ENCODE measurements around the gene EPS8L2. TPM values are rescaled to one million over a fixed set of nuclear protein-coding genes. Genes with fewer than 3 reads are reported as not detected.

Gene EPS8L2
- total and polyA plus RNA-seq, 9 of the 15 experiments (the other 6 are each of a cell fraction or from before 2014, with no cell fraction given) = 0.75 to 17.0 (median 3.7) TPM

GRCh38 chr11:692824-693414, 13.1 kb upstream of the EPS8L2 start:
- Histone ChIP-seq H2AFZ (ENCODE audit: low read depth, low read length) (no peak overlapping the region), H3K4me1 (replicated peaks in 1 of 2; ENCODE audit: control insufficient read depth in 2 of 2, insufficient read depth in 2 of 2, low read length in 2 of 2) (peaks cover 36 to 70% of the 10 kb centered on the region in 2 experiments), H3K79me2 (ENCODE audit: control insufficient read depth, insufficient read depth, low read length) (peaks cover 83% of the 10 kb centered on the region), H3K9me1 (ENCODE audit: control insufficient read depth, insufficient read depth, low read length) (peaks cover 4% of the 10 kb centered on the region), H3K9me3 (replicated peaks; ENCODE audit: control insufficient read depth, insufficient read depth, low read depth, low read length) (no peaks in the 10 kb centered on the region), H3K9ac (ENCODE audit: insufficient read depth in 1 of 2, low read depth in 2 of 2, low read length in 2 of 2) (peak overlapping the region; percentile 92 to 96), H3K4me3 (peak overlapping the region; percentile 98), H3K27me3 (ENCODE audit: control insufficient read depth in 2 of 2, insufficient read depth in 2 of 2, low read length in 2 of 2) (no peaks in the 10 kb centered on the region), H4K20me1 (replicated peaks; ENCODE audit: control insufficient read depth, insufficient read depth, low read length) (peaks cover 6% of the 10 kb centered on the region), H3K27ac (ENCODE audit: extremely low read depth, low read depth, low read length) (peak overlapping the region; percentile 74), H3K4me2 (ENCODE audit: insufficient read depth, low read length) (peak overlapping the region; percentile 89), H3K36me3 (ENCODE audit: control insufficient read depth, insufficient read depth, low read length) (peaks cover 32% of the 10 kb centered on the region; the same call in 2 of the 3 replicates)
- TSS peak; percentile 51 for BruUV-seq (replicated peaks)
- WGBS (ENCODE audit: insufficient coverage, low coverage, missing lambda C conversion rate) = 39% methylated on average over 20 of the region's 23 CpGs
- ATAC-seq (no peak), FAIRE-seq (no peak), DNase-seq (ENCODE audit: extremely low read depth in 1 of 4, low spot score in 3 of 4) (peak in 1 of 4 experiments; percentile 37)
- POLR2A ChIA-PET = interaction anchor here (0.6 to 2.6 kb wide), 9 partner anchors 9 to 426 kb away, joined by 3 to 19 read pairs (median 3); partner anchors contain the start of gene TALDO1
- intact Hi-C loops (cut with micrococcal nuclease) = loop anchor here (10.0 kb wide), 1 partner anchor 138 kb away; no protein-coding TSS in a partner anchor
- in situ Hi-C loops (cut with MboI) = no loop called here
- CTCF ChIA-PET (ENCODE audit: low intra/inter-chr PET ratio) = no interaction called here
- TF ChIP-seq SP2 (IDR thresholded peaks at IDR 0.05; ENCODE audit: extremely low read depth, low read depth, low read length, poor library complexity, severe bottlenecking) (no peak), NFIX (CRISPR knock-in tag; IDR thresholded peaks at IDR 0.05; ENCODE audit: low read depth) (no peak), ARID3B (CRISPR knock-in tag; IDR thresholded peaks at IDR 0.05; ENCODE audit: borderline replicate concordance) (no peak), MAFG (tag; conservative IDR thresholded peaks at IDR 0.05) (peak; percentile 87), ZNF766 (CRISPR knock-in tag; conservative IDR thresholded peaks at IDR 0.05) (0 out of 2 replicates have a peak, but pooled peaks have one; percentile 9), STAT6 (CRISPR knock-in tag; IDR thresholded peaks at IDR 0.05) (no peak), KLF10 (CRISPR knock-in tag; IDR thresholded peaks at IDR 0.05) (no peak), TFAP4 (CRISPR knock-in tag; IDR thresholded peaks at IDR 0.05; ENCODE audit: borderline replicate concordance) (peak; percentile 44), NUFIP1 (IDR thresholded peaks at IDR 0.05; ENCODE audit: partially characterized antibody) (no peak), CXXC5 (CRISPR knock-in tag; IDR thresholded peaks at IDR 0.05) (peak; percentile 60; the same call in 1 of the 2 replicates), RNF219 (CRISPR knock-in tag; IDR thresholded peaks at IDR 0.05) (no peak)
